ENCODE data around the gene TCEA3.

The TCEA3 gene

DNA sequence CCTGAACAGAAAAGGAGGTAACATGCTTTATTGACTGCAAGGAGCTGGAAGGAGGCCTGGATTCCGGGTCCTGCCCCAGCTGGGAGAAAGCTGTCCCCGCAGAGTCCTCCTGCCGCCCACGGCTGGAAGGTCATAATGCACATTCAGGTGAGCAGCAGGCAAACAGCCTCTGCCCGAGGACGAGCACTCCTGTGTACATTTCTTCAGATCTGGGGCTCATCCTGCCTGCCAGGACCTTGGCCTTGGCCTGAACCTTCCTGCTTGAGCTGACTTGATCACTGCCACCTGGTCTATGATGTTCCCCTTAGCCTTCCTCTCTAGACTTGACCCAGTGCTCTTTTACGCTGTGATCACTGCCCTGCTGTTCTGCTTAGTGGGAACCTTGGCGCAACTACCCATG lies 37.1 kb downstream of the TCEA3 start:
- no peaks in the 10 kb centered on the region for H4K20me1 ChIP-seq (ENCODE audit: insufficient read depth, low read length)
- H3K9ac ChIP-seq (ENCODE audit: low read length) = no peak overlapping the region
- H3K4me3 ChIP-seq (ENCODE audit: low read length) = no peak overlapping the region
- peaks cover 5% of the 10 kb centered on the region for H3K4me1 ChIP-seq (ENCODE audit: low read length)
- H3K9me3 ChIP-seq (ENCODE audit: insufficient read depth, low read length) = no peaks in the 10 kb centered on the region
- 0 out of 2 replicates have a peak, but pooled peaks cover 12% of the 10 kb centered on the region for H3K27me3 ChIP-seq (ENCODE audit: low read depth, low read length)
- H3K27ac ChIP-seq (ENCODE audit: low read length) = no peak overlapping the region
- no peaks in the 10 kb centered on the region for H3K79me2 ChIP-seq (ENCODE audit: low read length)
- H3K4me2 ChIP-seq (ENCODE audit: low read length) = no peak overlapping the region
- H3K36me3 ChIP-seq (replicated peaks; ENCODE audit: low read depth, low read length) = no peaks in the 10 kb centered on the region
- no peak overlapping the region for H2AFZ ChIP-seq (ENCODE audit: low read depth, low read length)
- TF ChIP-seq, protein P1, sequence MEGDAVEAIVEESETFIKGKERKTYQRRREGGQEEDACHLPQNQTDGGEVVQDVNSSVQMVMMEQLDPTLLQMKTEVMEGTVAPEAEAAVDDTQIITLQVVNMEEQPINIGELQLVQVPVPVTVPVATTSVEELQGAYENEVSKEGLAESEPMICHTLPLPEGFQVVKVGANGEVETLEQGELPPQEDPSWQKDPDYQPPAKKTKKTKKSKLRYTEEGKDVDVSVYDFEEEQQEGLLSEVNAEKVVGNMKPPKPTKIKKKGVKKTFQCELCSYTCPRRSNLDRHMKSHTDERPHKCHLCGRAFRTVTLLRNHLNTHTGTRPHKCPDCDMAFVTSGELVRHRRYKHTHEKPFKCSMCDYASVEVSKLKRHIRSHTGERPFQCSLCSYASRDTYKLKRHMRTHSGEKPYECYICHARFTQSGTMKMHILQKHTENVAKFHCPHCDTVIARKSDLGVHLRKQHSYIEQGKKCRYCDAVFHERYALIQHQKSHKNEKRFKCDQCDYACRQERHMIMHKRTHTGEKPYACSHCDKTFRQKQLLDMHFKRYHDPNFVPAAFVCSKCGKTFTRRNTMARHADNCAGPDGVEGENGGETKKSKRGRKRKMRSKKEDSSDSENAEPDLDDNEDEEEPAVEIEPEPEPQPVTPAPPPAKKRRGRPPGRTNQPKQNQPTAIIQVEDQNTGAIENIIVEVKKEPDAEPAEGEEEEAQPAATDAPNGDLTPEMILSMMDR (IDR thresholded peaks at IDR 0.05; ENCODE audit: low read depth, low read length) = no peak
- no peak for TF ChIP-seq EZH2phosphoT487 (IDR thresholded peaks at IDR 0.05; ENCODE audit: low read depth)

DNA sequence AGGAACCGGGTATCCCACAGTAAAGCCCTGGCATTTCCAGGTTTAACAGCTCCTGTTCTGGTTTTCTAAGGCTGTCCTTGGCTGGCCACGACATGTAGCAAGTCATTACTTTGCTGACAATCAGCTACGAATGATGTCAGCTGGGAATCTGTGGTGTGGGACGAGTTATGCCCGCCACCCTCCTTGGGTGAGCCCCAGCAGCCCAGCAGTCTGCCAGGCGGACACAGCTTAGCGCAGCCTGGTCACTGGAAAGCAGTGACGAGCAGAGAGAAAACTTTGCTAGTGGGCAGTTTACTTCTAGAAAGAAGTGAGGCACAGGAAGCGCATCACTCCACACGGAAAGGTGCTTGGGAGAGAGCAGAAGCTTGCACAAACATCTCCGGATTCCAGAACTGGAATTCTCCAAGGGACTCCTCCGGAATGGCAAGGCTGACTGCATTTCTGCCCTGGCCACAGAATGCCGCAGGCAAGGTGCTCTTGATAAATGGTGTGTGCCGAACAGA lies 39.4 kb downstream of the TCEA3 start:
- TF ChIP-seq, protein P1 (IDR thresholded peaks at IDR 0.05; ENCODE audit: low read depth, low read length) = no peak
- TF ChIP-seq EZH2phosphoT487 (IDR thresholded peaks at IDR 0.05; ENCODE audit: low read depth) = no peak
- Histone ChIP-seq H3K27ac (ENCODE audit: low read length) (no peak overlapping the region), H3K4me1 (ENCODE audit: low read length) (peaks cover 15% of the 10 kb centered on the region)

DNA sequence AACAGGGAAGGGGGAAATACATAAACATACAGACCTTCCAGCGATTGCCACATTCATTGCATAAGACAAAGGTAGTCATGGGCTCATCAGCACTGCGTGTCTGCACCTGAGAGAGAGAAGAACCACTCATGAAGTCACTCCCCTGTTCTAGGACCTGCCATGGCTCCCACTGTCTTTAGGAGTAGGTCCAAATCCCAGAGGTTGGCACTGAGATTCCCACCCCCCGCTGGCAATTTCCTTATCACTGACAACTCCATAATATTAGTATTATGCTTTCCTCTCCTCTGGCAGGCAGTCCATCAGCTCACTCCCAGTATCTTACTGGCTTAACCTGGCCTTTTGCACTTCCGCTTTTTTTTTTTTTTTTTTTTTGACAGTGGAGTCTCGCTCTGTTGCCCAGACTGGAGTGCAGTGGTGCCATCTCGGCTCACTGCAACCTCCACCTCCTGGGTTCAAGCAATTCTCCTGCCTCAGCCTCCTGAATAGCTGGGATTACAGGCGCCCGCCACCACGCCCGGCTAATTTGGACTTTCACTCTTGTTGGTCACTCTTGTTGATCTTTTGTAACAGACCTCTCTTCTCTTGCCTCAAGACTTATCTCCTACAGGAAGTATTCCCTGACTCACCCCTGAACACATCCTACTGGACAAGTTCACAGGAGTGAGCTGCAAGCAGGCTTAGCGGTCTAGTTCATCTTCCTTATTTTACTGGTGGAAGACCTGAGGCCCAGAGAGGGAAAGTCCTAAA lies 40.1 kb downstream of the TCEA3 start:
- H3K36me3 ChIP-seq (replicated peaks; ENCODE audit: low read depth, low read length) = no peaks in the 10 kb centered on the region
- H3K27ac ChIP-seq (ENCODE audit: low read length) = no peak overlapping the region
- peaks cover 29% of the 10 kb centered on the region for H3K27me3 ChIP-seq (ENCODE audit: low read depth, low read length)
- H2AFZ ChIP-seq (ENCODE audit: low read depth, low read length) = no peak overlapping the region
- no peak overlapping the region for H3K4me3 ChIP-seq (ENCODE audit: low read length)
- H4K20me1 ChIP-seq (ENCODE audit: insufficient read depth, low read length) = no peaks in the 10 kb centered on the region
- H3K4me1 ChIP-seq (ENCODE audit: low read length) = peaks cover 15% of the 10 kb centered on the region
- H3K4me2 ChIP-seq (ENCODE audit: low read length) = no peak overlapping the region
- H3K9ac ChIP-seq (ENCODE audit: low read length) = no peak overlapping the region
- H3K9me3 ChIP-seq (ENCODE audit: insufficient read depth, low read length) = no peaks in the 10 kb centered on the region
- H3K79me2 ChIP-seq (ENCODE audit: low read length) = no peaks in the 10 kb centered on the region
- TF ChIP-seq, protein P1 (IDR thresholded peaks at IDR 0.05; ENCODE audit: low read depth, low read length) = no peak
- no peak for TF ChIP-seq EZH2phosphoT487 (IDR thresholded peaks at IDR 0.05; ENCODE audit: low read depth)

More for the DNA sequence above, 39.4 kb downstream of the TCEA3 start:
- Histone ChIP-seq H3K4me3 (ENCODE audit: low read length) (no peak overlapping the region), H3K27me3 (ENCODE audit: low read depth, low read length) (peaks cover 33% of the 10 kb centered on the region), H3K4me2 (ENCODE audit: low read length) (no peak overlapping the region), H3K9me3 (ENCODE audit: insufficient read depth, low read length) (no peaks in the 10 kb centered on the region), H3K9ac (ENCODE audit: low read length) (no peak overlapping the region), H4K20me1 (ENCODE audit: insufficient read depth, low read length) (no peaks in the 10 kb centered on the region), H3K79me2 (ENCODE audit: low read length) (no peaks in the 10 kb centered on the region), H3K36me3 (replicated peaks; ENCODE audit: low read depth, low read length) (no peaks in the 10 kb centered on the region), H2AFZ (ENCODE audit: low read depth, low read length) (no peak overlapping the region)

DNA sequence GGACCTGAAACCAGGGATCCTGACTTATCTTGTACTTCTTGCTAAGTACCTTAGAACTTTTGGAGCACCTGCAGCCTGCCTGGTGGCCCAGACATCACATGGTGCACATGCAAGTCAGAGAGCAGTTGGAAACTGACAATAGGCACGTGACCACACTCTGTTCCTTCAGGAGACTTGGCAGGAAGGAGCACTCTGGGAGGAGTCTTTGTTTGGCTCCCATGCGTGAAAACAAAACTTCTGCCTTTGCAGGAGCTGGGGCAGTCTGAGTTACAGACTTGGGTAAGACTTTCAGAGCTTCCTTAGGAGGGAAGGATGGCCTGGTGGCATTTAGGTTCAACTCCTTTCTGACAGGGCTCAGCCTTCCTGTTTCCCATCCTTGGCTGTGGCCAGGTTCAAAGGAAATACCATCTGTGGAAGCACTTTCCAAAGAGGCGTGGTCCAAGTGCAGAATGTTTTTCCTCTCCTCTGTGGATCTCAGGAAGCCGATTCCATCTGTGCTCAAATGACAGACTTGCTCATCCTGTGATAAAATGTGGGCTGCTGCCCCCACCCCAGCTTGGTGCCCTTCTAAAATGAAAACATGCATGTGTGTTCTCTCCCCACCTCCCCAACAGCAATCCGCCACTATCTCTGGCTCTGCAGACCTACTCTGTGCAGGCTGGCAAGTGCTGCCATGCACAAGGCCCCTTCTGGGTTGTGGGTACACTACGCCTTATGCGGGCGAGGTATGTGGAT lies 40.8 kb downstream of the TCEA3 start:
- no peak for TF ChIP-seq EZH2phosphoT487 (IDR thresholded peaks at IDR 0.05; ENCODE audit: low read depth)
- TF ChIP-seq, protein P1 (IDR thresholded peaks at IDR 0.05; ENCODE audit: low read depth, low read length) = no peak
- Histone ChIP-seq H4K20me1 (ENCODE audit: insufficient read depth, low read length) (no peaks in the 10 kb centered on the region), H3K4me2 (ENCODE audit: low read length) (no peak overlapping the region), H3K9me3 (ENCODE audit: insufficient read depth, low read length) (no peaks in the 10 kb centered on the region), H3K9ac (ENCODE audit: low read length) (no peak overlapping the region), H3K27ac (ENCODE audit: low read length) (no peak overlapping the region), H2AFZ (ENCODE audit: low read depth, low read length) (no peak overlapping the region), H3K79me2 (ENCODE audit: low read length) (no peaks in the 10 kb centered on the region), H3K27me3 (ENCODE audit: low read depth, low read length) (peaks cover 32% of the 10 kb centered on the region), H3K4me3 (ENCODE audit: low read length) (no peak overlapping the region), H3K36me3 (replicated peaks; ENCODE audit: low read depth, low read length) (no peaks in the 10 kb centered on the region), H3K4me1 (ENCODE audit: low read length) (peaks cover 13% of the 10 kb centered on the region)
